Measurements from ENCODE around the gene NDUFS8. TPM values are rescaled to one million over a fixed set of nuclear protein-coding genes. Genes with fewer than 3 reads are reported as not detected.

Gene NDUFS8
- total RNA-seq, 1 experiment from 2014 or later = 576 TPM

GRCh38 chr11:68067991-68068390, 37.5 kb downstream of the NDUFS8 start:
- ATAC-seq (no peak), DNase-seq (no peak)
- Histone ChIP-seq H3F3A (ENCODE audit: low read length, unreplicated experiment) (no peaks in the 10 kb centered on the region), H4K20me1 (ENCODE audit: low read length) (0 out of 2 replicates have a peak, but pooled peaks cover 4% of the 10 kb centered on the region), H3K27ac (ENCODE audit: low read length) (no peak overlapping the region), H3K79me2 (ENCODE audit: low read length) (no peaks in the 10 kb centered on the region), H3K9ac (ENCODE audit: low read length) (no peak overlapping the region), H3K4me2 (ENCODE audit: low read length) (no peak overlapping the region), H3K9me2 (replicated peaks; ENCODE audit: low read length) (no peaks in the 10 kb centered on the region), H3K36me3 (ENCODE audit: low read depth, low read length) (peaks cover 73% of the 10 kb centered on the region), H3K9me3 (ENCODE audit: low read length) (no peaks in the 10 kb centered on the region), H3K27me3 (ENCODE audit: low read length) (no peaks in the 10 kb centered on the region), H3K4me1 (ENCODE audit: insufficient read depth, low read length) (no peaks in the 10 kb centered on the region), H3K4me3 (ENCODE audit: low read length) (no peak overlapping the region), H2AFZ (ENCODE audit: low read length) (no peak overlapping the region)
- intact Hi-C loops (cut with micrococcal nuclease) = no loop called here
- TF ChIP-seq CTCF (conservative IDR thresholded peaks at IDR 0.05; ENCODE audit: low read depth, low read length) (no peak), EZH2phosphoT487 (IDR thresholded peaks at IDR 0.05; ENCODE audit: borderline replicate concordance, low read length) (no peak), EZH2 (IDR thresholded peaks at IDR 0.05; ENCODE audit: low read length, unreplicated experiment) (no peak)
- POLR2A ChIA-PET (ENCODE audit: unreplicated experiment) = no interaction called here
- CTCF ChIA-PET = no interaction called here
- BruUV-seq (replicated peaks) = no TSS peak

- no peak overlapping the region for H3K27ac ChIP-seq (ENCODE audit: low read length)
- no peaks in the 10 kb centered on the region for H3K79me2 ChIP-seq (ENCODE audit: low read length)
- no peak for TF ChIP-seq EZH2phosphoT487 (IDR thresholded peaks at IDR 0.05; ENCODE audit: borderline replicate concordance, low read length)
- TF ChIP-seq EZH2 (IDR thresholded peaks at IDR 0.05; ENCODE audit: low read length, unreplicated experiment) = no peak
- TF ChIP-seq CTCF (conservative IDR thresholded peaks at IDR 0.05; ENCODE audit: low read depth, low read length) = no peak
- H4K20me1 ChIP-seq (ENCODE audit: low read length) = 0 out of 2 replicates have a peak, but pooled peaks cover 4% of the 10 kb centered on the region
- no TSS peak for BruUV-seq (replicated peaks)
- no peaks in the 10 kb centered on the region for H3K4me1 ChIP-seq (ENCODE audit: insufficient read depth, low read length)
- ATAC-seq = no peak
- POLR2A ChIA-PET (ENCODE audit: unreplicated experiment) = no interaction called here
- no peaks in the 10 kb centered on the region for H3K27me3 ChIP-seq (ENCODE audit: low read length)
- CTCF ChIA-PET = no interaction called here
- H3K9ac ChIP-seq (ENCODE audit: low read length) = no peak overlapping the region
- no peaks in the 10 kb centered on the region for H3F3A ChIP-seq (ENCODE audit: low read length, unreplicated experiment)
- H3K9me3 ChIP-seq (ENCODE audit: low read length) = no peaks in the 10 kb centered on the region
- H3K36me3 ChIP-seq (ENCODE audit: low read depth, low read length) = peaks cover 48% of the 10 kb centered on the region
- H2AFZ ChIP-seq (ENCODE audit: low read length) = no peak overlapping the region
- no peak overlapping the region for H3K4me2 ChIP-seq (ENCODE audit: low read length)
- H3K4me3 ChIP-seq (ENCODE audit: low read length) = no peak overlapping the region
- intact Hi-C loops (cut with micrococcal nuclease) = no loop called here
- H3K9me2 ChIP-seq (replicated peaks; ENCODE audit: low read length) = no peaks in the 10 kb centered on the region
- DNase-seq = no peak
Observed at GRCh38 chr11:68071281-68072048, 41.0 kb downstream of the NDUFS8 start.

Data from PC-3 (cell line).